Suppressor macrophage treated with lipopolysaccharide for 1 hour (primary cell): ENCODE data around the gene FAM193B.
A peak's percentile ranks its signal among the peaks of the same experiment; 100 is the strongest.

ENCODE experiments used
- DNase-seq, 3 donors: peaks; one replicate each; pipeline ENCODE4 v3.0.0-alpha.2; 2020 to 2022

Gene FAM193B

DNA sequence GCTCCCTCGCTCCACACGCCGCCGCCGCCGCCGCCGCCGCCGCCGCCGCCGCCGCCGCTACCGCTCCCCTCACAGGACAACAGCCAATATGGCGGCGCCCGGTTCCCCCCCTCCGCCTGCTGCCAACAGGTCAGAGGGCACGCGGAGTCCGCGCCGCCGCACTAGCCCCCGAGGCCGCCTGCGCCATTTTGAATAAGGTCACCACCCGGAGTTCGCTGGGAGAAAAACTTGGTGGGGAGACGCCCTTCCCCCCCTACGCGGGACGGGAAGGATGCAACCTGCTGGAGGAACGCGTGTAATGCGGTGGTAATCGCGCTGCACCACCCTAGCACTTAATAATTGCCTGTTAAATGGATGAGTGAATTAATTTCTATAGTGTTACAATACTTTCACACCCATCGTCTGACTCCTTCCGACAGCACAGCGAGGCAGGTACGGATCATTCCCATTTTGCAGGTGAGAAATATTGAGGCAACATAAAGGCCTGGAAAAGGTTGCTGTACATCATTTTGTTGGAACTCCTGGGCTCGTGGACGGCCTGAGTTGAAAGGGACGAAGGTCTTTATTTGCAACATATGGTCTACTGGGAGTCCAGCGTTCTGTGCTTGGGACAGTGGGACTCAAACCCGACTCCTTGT is at the start of gene FAM193B:
Gene FAM193B (minus strand): TSS at position 90 of the 638 bp plus-strand sequence. CDS start 105 bp downstream, outside the sequence.
- DNase-seq, result peak; percentile 94 to 96 (median 95)

DNA sequence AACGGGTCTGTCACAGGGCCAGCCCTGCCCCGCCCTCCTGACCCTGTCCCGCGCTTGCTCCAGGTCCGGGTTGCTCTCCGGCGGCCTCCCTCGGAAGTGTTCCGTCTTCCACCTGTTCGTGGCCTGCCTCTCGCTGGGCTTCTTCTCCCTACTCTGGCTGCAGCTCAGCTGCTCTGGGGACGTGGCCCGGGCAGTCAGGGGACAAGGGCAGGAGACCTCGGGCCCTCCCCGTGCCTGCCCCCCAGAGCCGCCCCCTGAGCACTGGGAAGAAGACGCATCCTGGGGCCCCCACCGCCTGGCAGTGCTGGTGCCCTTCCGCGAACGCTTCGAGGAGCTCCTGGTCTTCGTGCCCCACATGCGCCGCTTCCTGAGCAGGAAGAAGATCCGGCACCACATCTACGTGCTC is 49.8 kb upstream of the FAM193B start:
- DNase-seq, result no peak

DNA sequence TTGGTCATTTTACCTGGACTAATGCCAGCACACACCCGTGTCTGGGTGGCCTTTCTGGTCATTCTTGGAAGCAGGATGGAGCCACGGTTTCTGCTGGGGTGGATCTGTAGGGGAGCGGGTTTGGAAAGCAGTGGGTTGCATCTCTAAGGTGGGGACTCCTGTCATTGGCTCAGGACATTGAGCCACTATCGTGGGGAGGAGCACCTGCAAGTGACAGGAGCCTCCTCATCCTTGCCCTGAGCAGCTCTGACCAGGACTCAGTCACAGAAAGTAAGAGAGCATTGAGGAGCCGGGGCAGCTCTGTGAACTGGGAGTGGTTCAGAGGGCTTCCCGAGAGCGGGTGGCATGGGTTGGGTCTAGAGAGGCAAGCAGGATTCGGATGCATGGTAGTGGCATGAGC is 49.3 kb upstream of the FAM193B start:
- no peak for DNase-seq

DNA sequence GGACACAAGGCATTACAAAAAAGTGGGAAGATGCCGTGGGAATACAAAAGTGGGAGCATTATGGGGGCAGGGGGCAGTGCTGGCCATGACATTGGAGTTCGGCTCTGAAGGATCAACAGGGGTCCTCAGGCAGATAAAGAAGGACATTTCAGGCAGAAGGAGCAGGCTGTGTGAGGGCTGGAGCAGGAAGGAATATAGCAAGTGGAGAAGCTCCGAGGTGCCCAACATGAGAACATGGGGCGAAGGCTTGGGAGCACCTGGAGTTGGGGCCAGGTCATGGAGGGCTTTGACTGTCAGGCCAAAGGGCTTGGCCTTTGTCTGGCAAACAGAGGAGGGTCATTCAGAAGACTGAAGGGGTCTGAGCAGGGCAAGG is 48.1 kb upstream of the FAM193B start:
- DNase-seq, result no peak

DNA sequence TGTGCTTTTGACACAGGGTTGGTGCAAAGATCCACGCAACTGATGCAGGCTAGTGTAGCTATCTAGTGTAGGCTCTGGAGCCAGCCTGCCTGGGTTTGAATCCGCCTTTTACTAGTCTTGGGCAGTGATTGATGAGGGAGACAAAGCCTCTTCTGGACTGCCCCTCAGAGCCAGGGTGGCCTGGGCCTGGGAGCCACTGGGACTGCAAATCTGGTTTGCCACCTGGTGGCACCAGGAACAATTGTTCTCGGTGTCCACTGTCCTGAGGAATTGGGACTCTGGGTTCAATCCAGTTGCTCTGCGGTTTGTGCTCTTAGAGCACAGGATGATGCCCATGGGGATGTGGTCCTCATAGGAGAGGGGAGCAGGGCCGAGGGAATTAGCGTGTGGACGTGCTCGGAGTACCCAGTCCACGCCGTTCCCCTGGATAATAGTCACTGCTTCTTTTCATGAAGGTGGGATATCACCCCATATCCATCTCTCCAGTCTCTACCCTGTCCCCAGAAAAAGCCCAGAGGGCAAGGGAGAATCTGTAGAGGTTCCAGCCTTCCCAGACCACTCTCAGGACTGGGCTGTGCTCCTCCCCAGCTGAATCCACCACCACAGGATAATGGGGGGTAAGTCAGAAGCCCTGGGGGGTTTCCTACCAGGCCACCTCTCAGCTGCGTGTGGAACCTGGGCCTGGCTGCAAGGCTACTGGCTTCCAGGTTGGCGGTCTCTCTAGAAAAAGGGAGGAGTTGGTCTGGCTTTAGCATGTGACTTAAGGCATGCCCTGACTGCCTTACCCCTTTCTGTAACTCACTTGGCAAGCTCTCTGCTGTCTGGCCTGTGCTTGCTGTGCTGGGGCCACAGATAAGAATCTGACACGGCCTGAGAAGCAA is 47.5 kb upstream of the FAM193B start:
- peak in 2 of 3 donors; percentile 5 to 16 for DNase-seq

DNA sequence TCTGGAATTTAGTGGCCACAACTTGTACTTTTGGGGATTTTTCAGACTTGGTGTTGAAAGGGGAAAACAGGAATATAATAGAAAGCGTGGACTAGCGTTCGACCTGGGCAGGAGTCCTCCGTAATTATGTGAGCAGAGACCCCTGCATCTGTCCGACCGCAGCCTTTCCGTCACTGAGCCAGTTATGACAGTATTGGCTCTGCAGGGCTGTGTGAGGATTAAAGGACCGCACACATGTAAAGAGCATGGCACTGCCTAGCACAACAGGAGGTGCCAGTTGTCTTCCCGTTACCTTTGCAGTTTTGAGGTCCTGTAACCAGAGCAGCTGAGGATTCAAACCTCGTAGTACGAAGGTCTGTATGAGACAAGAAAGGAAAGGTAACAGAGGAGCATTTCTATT is 46.8 kb upstream of the FAM193B start:
- DNase-seq, result no peak

DNA sequence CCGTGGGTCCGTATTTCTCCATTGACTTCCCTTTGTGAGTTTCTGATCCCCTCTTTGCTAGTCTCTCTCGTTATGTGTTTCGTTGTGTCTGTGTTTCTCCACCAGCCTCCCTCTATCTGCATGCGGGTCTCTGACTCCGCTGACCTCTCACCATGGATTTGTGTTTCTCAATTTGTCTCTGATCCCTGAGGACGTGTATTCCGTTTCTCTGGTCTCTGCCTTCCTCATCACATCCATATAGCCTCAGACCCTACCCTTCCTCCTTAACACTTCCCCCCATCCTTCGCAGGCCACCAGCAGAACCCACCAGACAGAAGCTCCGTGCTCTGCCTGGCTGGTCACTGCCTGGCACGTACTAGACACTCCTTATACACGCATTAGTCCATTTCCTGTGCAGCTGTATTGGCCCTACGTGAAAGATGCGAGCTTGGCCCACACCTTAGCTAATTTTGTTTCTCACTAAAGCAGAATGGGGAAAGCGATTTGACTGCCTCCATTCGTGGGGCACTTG is 46.2 kb upstream of the FAM193B start:
- peak in 2 of 3 donors; percentile 8 to 10 for DNase-seq

DNA sequence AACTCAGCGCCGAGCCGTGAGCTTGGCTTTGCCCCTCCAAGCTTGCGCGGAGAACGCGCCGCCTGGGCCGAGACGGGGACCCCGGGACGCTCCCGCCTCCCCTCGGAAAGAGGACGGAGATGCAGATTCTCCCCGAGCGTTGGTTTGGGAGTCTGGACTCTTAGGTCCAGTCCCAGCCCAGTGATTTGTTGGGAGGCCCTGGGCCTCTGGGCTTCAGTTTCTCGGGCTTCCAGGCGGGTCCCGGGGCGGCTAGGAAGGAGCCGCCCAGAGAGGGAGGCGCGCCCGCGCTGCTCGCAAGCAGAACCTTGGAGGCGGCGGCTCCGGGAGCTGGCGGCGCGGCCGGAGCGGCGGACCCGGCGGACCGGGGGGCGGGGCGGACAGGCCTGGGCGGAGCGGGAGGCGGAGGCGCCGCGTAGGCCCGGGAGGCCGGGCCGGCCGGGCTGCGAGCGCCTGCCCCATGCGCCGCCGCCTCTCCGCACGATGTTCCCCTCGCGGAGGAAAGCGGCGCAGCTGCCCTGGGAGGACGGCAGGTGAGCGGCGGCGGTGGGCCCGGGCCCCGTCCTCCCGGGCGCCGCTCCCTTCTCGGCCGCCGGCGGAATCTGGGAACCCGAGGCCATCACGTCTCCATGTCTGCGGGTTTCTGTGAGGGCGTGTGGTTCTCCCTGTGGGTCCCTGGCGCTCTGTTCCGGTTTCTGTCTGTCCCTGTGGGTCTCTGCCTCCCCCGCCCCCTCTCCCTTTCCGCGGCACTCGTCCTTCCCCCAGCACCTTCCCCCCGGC is 45.6 kb upstream of the FAM193B start, which contains the start of gene B4GALT7:
Gene B4GALT7 (plus strand): TSS at position 402 of the 777 bp plus-strand sequence. CDS start 79 bp downstream, at position 481.
- DNase-seq, result peak; percentile 85 to 97 (median 94)

DNA sequence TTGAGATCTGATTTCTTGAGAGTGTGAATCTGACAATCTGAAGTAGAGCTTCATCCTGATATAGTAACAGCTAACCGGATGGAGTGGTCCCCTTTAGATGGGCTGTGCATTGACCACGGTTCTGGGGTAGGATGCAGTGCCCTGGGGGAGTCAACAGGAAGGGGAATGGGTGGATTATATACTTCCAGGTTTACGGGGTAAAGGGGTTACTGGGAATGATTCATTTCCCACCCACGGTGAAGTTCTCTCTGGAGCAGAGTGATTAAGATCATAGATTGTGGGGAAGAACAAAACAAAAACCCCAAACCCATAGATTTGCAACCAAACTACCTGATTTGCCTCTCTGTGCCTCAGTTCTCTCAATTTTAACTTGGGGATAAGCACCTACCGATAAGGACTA is 44.1 kb upstream of the FAM193B start:
- DNase-seq, result peak; percentile 27 to 54 (median 38)

DNA sequence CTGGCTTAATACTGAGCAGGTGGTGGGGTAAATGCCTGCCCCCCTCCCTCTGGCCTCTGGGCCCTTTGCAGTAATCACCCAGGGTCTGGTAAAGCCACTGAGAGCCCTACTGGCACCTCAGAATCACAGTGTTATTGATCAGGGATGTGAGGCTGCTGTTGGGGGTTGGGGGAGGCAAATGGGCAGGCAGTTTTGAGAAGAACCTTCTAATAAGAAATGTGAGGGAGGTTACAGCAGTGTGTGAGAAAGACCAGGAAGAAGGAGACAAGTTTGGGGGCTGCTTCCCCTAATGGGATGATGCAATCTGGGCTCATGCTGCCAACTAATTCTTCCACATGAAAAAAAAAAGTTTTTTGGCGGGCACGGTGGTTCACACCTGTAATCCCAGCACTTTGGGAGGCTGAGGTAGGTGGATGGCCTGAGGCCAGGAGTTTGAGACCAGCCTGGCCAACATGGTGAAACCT is 42.4 kb upstream of the FAM193B start:
- no peak for DNase-seq

DNA sequence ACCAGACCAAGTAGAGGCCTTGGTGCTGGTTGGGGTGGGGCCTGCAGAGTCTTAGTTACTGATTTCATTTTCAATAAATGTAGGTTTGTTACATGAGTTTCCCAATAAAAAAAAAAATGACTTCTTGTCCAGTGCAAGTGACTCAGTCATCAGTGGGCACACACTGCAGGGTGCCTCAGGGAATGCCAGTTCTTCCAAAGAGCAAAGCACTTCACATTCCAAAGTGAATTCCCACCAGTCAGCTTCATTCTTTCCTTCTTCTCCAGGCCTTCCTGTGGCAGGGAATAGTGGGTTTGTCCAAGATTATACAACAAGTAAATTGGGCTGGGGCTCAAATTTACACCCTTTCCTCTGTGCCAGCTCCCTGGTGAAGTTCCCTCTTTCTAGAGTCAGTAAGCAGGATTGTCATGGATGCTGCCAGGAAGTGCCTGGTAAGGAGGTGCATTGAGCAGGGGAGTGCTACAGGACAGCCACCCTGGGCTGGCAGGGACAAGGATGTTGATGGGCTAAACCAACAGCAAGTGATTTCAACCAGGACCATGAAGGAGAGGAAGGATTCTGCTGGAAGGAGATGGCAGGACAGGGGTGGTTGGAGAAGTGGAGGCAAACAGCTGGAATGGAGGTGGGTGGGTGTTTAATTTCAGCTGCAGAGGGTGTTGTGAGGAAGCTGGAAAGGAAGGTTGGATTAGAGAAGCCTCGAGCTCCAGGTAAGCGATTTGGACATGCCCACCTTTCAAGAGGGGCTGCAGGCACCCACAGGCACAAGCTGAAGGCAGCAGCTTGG is 41.8 kb upstream of the FAM193B start:
- DNase-seq, result no peak

DNA sequence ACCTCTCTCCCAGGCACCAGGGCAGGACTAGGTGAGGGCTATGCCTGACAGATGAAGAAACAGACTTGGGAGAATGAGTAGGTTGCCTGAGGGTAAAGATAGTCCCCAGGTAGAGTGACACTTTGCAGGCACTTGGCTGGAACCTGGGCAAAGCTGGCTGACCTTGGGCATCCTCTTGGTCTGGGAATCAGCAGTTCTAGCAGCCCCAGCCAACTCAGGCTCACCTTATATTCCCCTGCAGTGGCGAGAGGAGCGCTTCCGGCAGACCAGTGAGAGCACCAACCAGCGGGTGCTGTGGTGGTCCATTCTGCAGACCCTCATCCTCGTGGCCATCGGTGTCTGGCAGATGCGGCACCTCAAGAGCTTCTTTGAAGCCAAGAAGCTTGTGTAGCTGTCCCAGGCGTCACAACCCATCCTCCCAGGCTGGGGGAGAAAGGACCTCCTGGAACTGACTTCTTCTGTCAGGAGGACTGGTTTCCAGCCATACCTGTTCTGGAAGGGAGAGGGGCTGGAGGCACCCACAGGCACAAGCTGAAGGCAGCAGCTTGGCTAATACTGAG is 40.7 kb upstream of the FAM193B start:
- no peak for DNase-seq

DNA sequence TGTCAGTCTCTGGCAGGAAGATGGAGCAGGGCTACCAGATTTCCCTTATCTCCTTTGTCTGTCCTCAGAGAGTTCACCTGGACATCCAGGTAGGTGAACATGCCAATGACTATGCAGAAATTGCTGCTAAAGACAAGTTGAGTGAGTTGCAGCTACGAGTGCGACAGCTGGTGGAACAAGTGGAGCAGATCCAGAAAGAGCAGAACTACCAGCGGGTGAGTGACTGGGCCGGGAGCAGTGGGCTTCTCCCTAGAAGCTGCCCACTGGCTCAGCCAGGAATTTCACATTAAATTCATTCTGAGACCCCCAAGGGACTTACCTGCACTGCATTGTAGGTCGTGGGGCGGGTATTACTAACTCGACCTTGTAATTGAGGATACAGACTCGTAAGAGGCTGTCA is 39.7 kb upstream of the FAM193B start:
- no peak for DNase-seq

DNA sequence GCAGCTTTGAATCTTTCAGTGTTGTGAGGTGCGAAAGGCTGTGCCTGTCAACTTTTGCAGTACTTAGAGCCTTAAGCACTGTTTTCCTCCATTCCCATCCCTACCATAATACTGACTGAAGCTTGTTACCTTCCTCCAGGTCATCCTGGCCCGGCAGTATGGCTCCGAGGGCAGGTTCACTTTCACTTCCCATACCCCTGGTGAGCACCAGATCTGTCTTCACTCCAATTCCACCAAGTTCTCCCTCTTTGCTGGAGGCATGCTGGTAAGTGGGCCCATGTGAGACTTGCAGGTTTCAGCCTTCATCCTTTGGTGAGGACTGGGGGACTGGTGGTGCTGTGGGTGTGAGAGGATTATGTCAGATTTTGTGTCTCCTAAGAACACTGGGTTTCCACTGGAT is 39.1 kb upstream of the FAM193B start:
- DNase-seq, result no peak

DNA sequence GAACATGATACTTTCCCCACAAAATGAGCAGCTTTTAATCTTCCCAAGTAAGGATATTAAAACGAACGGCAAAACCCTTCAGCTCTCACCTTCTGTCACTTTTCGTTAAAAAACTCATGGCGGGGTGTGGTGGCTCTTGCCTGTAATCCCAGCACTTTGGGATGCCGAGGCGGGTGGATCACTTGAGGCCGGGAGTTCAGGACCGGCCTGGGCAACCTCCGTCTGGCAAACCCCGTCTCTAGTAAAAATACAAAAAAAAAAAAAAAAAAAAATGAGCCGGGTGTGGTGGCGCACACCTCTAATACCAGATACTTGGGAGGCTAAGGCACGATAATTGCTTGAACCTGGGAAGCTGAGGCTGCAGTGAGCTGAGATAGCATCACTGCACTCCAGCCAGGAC is 38.5 kb upstream of the FAM193B start:
- no peak for DNase-seq

DNA sequence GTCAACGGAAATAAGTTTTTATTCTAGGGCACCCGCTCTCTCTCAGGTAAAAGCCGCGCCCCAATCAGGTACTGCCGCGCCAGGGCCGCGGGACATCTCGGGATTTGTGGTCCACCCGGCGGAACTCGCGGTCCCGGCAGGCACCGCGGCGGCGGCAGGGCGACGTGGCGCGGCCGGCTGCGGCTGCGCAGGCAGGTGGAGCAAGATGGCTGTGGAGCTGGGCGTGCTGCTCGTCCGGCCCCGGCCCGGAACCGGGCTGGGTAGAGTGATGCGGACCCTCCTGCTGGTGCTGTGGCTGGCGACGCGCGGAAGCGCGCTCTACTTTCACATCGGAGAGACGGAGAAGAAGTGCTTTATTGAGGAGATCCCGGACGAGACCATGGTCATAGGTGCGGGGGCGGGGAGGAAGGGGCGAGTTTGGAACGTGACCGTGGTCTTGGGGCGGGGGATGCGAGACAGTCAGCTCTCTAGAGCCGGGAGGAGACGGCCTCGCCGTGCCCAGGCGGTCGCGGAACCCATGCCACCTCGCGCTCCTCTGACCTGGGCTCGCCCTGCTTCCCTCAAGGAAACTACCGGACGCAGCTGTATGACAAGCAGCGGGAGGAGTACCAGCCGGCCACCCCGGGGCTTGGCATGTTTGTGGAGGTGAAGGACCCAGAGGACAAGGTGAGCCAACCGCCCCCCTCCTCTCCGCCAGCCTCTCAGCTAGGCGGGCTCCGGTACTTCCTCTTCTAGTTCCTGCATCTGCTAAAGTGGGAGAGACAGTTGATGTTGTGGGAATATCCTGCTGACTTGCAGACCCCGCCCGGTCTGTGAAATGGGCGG is 37.9 kb upstream of the FAM193B start, which contains the start of gene TMED9:
Gene TMED9 (plus strand): TSS at position 194 of the 825 bp plus-strand sequence. CDS start 12 bp downstream, at position 206.
- peak; percentile 84 to 93 (median 91) for DNase-seq

DNA sequence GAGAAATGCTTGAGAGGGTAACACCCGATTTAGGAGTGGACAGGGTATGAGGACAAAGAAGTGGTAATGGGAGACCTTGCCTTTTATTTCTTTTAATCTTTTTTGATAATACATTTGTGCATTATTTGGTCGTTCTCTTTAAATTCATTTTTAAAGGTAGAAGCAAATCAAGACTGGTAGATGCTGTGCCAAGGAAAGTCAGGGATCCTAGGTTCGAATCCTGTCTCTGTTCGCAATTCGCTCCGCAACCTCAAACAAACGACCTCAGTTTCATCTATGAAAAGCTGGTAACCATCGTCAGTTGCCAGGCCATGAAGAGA is 37.3 kb upstream of the FAM193B start:
- no peak for DNase-seq

DNA sequence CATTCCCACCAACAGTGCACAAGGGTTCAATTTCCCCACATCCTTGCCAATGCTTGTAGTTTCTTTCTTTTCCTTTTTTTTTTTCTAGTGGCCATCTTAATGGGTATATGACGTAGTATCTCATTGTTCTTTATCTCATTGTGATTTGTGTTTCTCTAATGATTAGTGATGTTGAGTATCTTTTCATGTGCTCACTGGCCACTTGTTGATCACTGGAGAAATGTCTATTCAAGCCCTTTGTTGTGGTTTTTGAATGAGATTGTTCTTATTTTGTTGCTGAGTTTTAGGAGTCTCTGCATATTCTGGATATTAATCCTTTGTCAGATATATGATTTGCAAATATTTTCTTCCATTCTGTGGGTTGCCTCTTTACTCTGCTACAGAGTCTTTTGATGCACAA is 36.0 kb upstream of the FAM193B start:
- no peak for DNase-seq

DNA sequence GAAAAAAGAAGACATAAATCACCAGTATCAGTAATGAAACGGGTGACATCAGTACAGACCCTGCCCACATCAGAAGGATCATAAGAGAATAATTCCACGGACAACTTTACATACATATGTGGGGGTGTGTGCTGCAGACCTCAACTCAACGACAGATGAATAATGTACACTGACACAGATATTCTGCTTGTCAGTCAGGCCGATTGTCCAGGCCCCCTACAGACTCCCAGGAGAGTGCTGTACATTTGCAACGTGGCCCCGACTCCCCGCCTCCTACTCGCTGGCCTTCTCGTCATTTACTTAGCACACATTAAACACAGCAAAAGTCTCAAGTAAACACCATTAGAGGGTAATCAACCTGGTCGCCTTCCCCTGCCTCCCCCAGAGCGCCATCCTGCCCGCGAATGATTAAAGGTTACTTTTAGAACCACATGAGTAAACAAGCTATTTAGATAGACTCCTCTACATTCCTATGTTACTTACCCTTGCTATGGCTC is 34.1 kb upstream of the FAM193B start:
- no peak for DNase-seq

DNA sequence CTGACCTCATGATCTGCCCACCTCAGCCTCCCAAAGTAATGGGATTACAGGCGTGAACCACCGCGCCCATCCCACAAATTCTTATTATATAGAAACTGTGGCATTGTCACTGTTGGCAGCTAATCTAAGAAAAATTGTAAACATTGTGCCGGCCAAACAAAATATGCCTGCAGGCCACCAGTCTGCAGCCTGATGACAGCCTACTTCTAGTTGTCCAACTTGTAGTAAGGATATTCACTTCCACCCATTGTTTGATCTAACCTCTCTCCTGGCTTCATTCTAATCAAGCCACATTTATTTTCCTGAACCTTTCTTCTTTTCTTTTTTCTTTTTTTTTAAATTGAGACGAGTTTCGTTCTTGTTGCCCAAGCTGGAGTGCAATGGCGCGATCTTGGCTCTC is 24.0 kb upstream of the FAM193B start:
- no peak for DNase-seq

DNA sequence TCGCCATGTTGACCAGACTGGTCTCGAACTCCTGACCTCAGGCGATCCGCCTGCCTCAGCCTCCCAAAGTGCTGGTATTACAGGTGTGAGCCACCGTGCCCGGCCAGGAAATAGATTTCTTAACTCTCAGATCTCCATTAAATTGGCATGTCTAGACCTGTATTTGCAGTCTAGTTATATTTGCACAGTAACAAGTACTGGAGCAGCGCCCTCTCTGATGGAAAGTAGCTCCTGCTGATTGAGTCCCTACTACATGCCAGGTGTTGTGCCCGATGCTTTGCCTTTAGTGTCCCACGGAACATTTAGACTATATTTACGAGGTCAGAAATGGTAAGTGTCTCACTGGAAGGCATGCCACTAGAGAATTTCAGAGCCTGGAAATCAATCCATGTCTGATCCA is 21.8 kb upstream of the FAM193B start:
- DNase-seq, result no peak
